ENCODE measurements around the gene TAGLN.

Gene TAGLN

GRCh38 chr11:117175104-117175503 is 24.1 kb upstream of the TAGLN start:
- DNase-seq (ENCODE audit: low read depth in 2 of 2) = no peak
- TF ChIP-seq CTCF (IDR thresholded peaks at IDR 0.05; ENCODE audit: low read depth, low read length) = no peak
- no peak overlapping the region for H3K4me3 ChIP-seq (replicated peaks in 1 of 2; ENCODE audit: low read depth in 2 of 2, low read length in 2 of 2)

GRCh38 chr11:117175781-117176180 is 23.4 kb upstream of the TAGLN start:
- peak in 1 of 2 donors; percentile 15 for DNase-seq (ENCODE audit: low read depth in 2 of 2)
- no peak overlapping the region for H3K4me3 ChIP-seq (replicated peaks in 1 of 2; ENCODE audit: low read depth in 2 of 2, low read length in 2 of 2)
- no peak for TF ChIP-seq CTCF (IDR thresholded peaks at IDR 0.05; ENCODE audit: low read depth, low read length)

- no peak for TF ChIP-seq CTCF (IDR thresholded peaks at IDR 0.05; ENCODE audit: low read depth, low read length)
- H3K4me3 ChIP-seq (replicated peaks in 1 of 2; ENCODE audit: low read depth in 2 of 2, low read length in 2 of 2) = no peak overlapping the region
- DNase-seq (ENCODE audit: low read depth in 2 of 2) = no peak
Observed at GRCh38 chr11:117176186-117176585, 23.0 kb upstream of the TAGLN start.

GRCh38 chr11:117177534-117178209 is 21.5 kb upstream of the TAGLN start:
- no peak for TF ChIP-seq CTCF (IDR thresholded peaks at IDR 0.05; ENCODE audit: low read depth, low read length)
- H3K4me3 ChIP-seq (replicated peaks in 1 of 2; ENCODE audit: low read depth in 2 of 2, low read length in 2 of 2) = peak overlapping the region; percentile 11 to 81
- DNase-seq (ENCODE audit: low read depth in 2 of 2) = no peak

GRCh38 chr11:117178210-117179034 is 20.7 kb upstream of the TAGLN start, which contains the start of gene SIDT2:
SIDT2 (plus strand) TSS chr11:117178743; CDS start chr11:117179264, 521 bp downstream.
- peak; percentile 91 to 96 for DNase-seq (ENCODE audit: low read depth in 2 of 2)
- H3K4me3 ChIP-seq (replicated peaks in 1 of 2; ENCODE audit: low read depth in 2 of 2, low read length in 2 of 2) = peak within 1 kb of the TSS; percentile 81
- TF ChIP-seq CTCF (IDR thresholded peaks at IDR 0.05; ENCODE audit: low read depth, low read length) = no peak

GRCh38 chr11:117179048-117179999 is 19.8 kb upstream of the TAGLN start:
- peak; percentile 62 to 71 for DNase-seq (ENCODE audit: low read depth in 2 of 2)
- peak overlapping the region; percentile 81 for H3K4me3 ChIP-seq (replicated peaks in 1 of 2; ENCODE audit: low read depth in 2 of 2, low read length in 2 of 2)
- no peak for TF ChIP-seq CTCF (IDR thresholded peaks at IDR 0.05; ENCODE audit: low read depth, low read length)

Data from cardiac fibroblast (primary cell).